Measurements from ENCODE around the gene GSTM4.

The GSTM4 gene

GRCh38 chr1:109636201-109636952 is 19.5 kb upstream of the GSTM4 start:
- DNase-seq (ENCODE audit: low spot score) (no peak), FAIRE-seq (no peak)

- FAIRE-seq (no peak), DNase-seq (ENCODE audit: low spot score) (no peak)
These were observed 18.5 kb upstream of the GSTM4 start for GRCh38 chr1:109637446-109637845.

- DNase-seq (ENCODE audit: low spot score) (no peak), FAIRE-seq (no peak)
These were observed 16.6 kb upstream of the GSTM4 start for GRCh38 chr1:109639063-109639840.

- FAIRE-seq (no peak), DNase-seq (ENCODE audit: low spot score) (no peak)
These were observed 16.1 kb upstream of the GSTM4 start for GRCh38 chr1:109639841-109640184.

GRCh38 chr1:109640285-109640865 is 15.5 kb upstream of the GSTM4 start:
- peak; percentile 45 for DNase-seq (ENCODE audit: low spot score)
- no peak for FAIRE-seq

- FAIRE-seq, result no peak
- DNase-seq (ENCODE audit: low spot score), result no peak
These were observed 14.7 kb upstream of the GSTM4 start for GRCh38 chr1:109641078-109641740.

GRCh38 chr1:109641861-109642260 is 14.0 kb upstream of the GSTM4 start:
- FAIRE-seq, result no peak
- DNase-seq (ENCODE audit: low spot score), result no peak

GRCh38 chr1:109642626-109643025 is 13.3 kb upstream of the GSTM4 start:
- FAIRE-seq, result no peak

GRCh38 chr1:109643385-109644230 is 12.3 kb upstream of the GSTM4 start:
- FAIRE-seq (no peak), DNase-seq (ENCODE audit: low spot score) (peak; percentile 50)

More at GRCh38 chr1:109642626-109643025, 13.3 kb upstream of the GSTM4 start:
- no peak for DNase-seq (ENCODE audit: low spot score)

GRCh38 chr1:109644670-109645069 is 11.2 kb upstream of the GSTM4 start:
- DNase-seq (ENCODE audit: low spot score) (no peak), FAIRE-seq (no peak)

GRCh38 chr1:109649491-109649914 is 6.4 kb upstream of the GSTM4 start:
- peak; percentile 30 for FAIRE-seq
- DNase-seq (ENCODE audit: low spot score), result no peak

GRCh38 chr1:109650609-109651008 is 5.3 kb upstream of the GSTM4 start:
- DNase-seq (ENCODE audit: low spot score) (peak; percentile 12), FAIRE-seq (no peak)

GRCh38 chr1:109652402-109652801 is 3.5 kb upstream of the GSTM4 start:
- FAIRE-seq (no peak), DNase-seq (ENCODE audit: low spot score) (no peak)

GRCh38 chr1:109653306-109653705 is 2.6 kb upstream of the GSTM4 start:
- FAIRE-seq, result no peak
- no peak for DNase-seq (ENCODE audit: low spot score)

- FAIRE-seq (no peak), DNase-seq (ENCODE audit: low spot score) (no peak)
These were observed 1.4 kb upstream of the GSTM4 start for GRCh38 chr1:109654519-109654918.

GRCh38 chr1:109657395-109657794 is 1.5 kb downstream of the GSTM4 start:
- DNase-seq (ENCODE audit: low spot score) (no peak), FAIRE-seq (no peak)

GRCh38 chr1:109657970-109658369 is 2.1 kb downstream of the GSTM4 start:
- FAIRE-seq (no peak), DNase-seq (ENCODE audit: low spot score) (no peak)

- DNase-seq (ENCODE audit: low spot score) (no peak), FAIRE-seq (no peak)
These were observed 2.7 kb downstream of the GSTM4 start for GRCh38 chr1:109658533-109659042.

GRCh38 chr1:109659145-109659544 is 3.2 kb downstream of the GSTM4 start:
- FAIRE-seq, result no peak

GRCh38 chr1:109659997-109660690 is 4.2 kb downstream of the GSTM4 start:
- DNase-seq (ENCODE audit: low spot score) (peak; percentile 55), FAIRE-seq (peak; percentile 55)

More at GRCh38 chr1:109659145-109659544, 3.2 kb downstream of the GSTM4 start:
- peak; percentile 80 for DNase-seq (ENCODE audit: low spot score)
